K562 (cell line): ENCODE measurements around the gene LRRC4B.

Experiments
- CBX3 ChIP-seq, 2 experiments: IDR thresholded peaks; 1 replicate in 1 of 2; 2 replicates in 1 of 2; pipeline ENCODE4 v1.6.1; 2012; ENCODE audit warnings: inconsistent platforms in 2 of 2, low read length in 2 of 2, borderline replicate concordance in 1 of 2, control low read depth in 1 of 2
- CTCF ChIP-seq, 3 experiments: IDR thresholded peaks in 2 of 3; conservative IDR thresholded peaks in 1 of 3; 2 replicates each; pipeline ENCODE4 v1.5.1; 2011 to 2012; ENCODE audit warnings: low read length in 3 of 3, mild to moderate bottlenecking in 3 of 3, control low read depth in 2 of 3, improper control_type of control experiment in 1 of 3, inconsistent platforms in 1 of 3, low read depth in 1 of 3, mixed read lengths in 1 of 3, moderate library complexity in 1 of 3; ENCODE audit not compliant: insufficient read depth in 2 of 3
- E2F5 ChIP-seq: sonication (generic); formaldehyde crosslinking; IDR thresholded peaks from 2 replicates; pipeline ENCODE4 v1.8.0; 2022; ENCODE audit warnings: mild to moderate bottlenecking, missing genetic modification reagents
- FUS ChIP-seq: fragments of 200-400 bp; formaldehyde crosslinking; optimal IDR thresholded peaks from 2 replicates; pipeline ENCODE3; 2017; ENCODE audit warnings: low read depth, low read length
- HNRNPL ChIP-seq: fragments of 200-400 bp; formaldehyde crosslinking; IDR thresholded peaks from 2 replicates; pipeline ENCODE4 v1.6.1; 2017; ENCODE audit warnings: low read depth, mild to moderate bottlenecking, low read length
- MYC ChIP-seq, 2 experiments: fragments of 250-450 bp in 1 of 2; sonication (Bioruptor Pico) in 1 of 2; IDR thresholded peaks; 2 replicates each; pipeline versions ENCODE4 v1.5.1 to v1.6.1; 2012 to 2021; ENCODE audit warnings: low read depth in 2 of 2, borderline replicate concordance in 1 of 2, improper control_type of control experiment in 1 of 2, low read length in 1 of 2, mild to moderate bottlenecking in 1 of 2, moderate library complexity in 1 of 2
- POLR2A ChIP-seq: fragments of 450-650 bp; conservative IDR thresholded peaks from 2 replicates; pipeline ENCODE4 v1.6.1; 2016
- POLR2AphosphoS2 ChIP-seq: IDR thresholded peaks from 2 replicates; pipeline ENCODE4 v1.6.1; 2012; ENCODE audit warnings: low read length, improper control_type of control experiment
- RAD21 ChIP-seq, 2 experiments: fragments of 250-450 bp in 1 of 2; fragments of 450-650 bp in 1 of 2; sonication (Bioruptor Pico) in 1 of 2; formaldehyde crosslinking in 1 of 2; IDR thresholded peaks in 1 of 2; conservative IDR thresholded peaks in 1 of 2; 2 replicates each; pipeline versions ENCODE4 v1.4.0 to v1.8.0; 2020 to 2022; ENCODE audit warnings: mild to moderate bottlenecking in 2 of 2, moderate library complexity in 1 of 2
- RFX1 ChIP-seq: fragments of 450-650 bp; IDR thresholded peaks from 2 replicates; pipeline ENCODE4 v1.6.1; 2016; ENCODE audit warnings: mild to moderate bottlenecking, moderate library complexity
- ZBTB26 ChIP-seq: fragments of 450-650 bp; formaldehyde crosslinking; IDR thresholded peaks from 2 replicates; pipeline ENCODE4 v1.4.0; 2022; ENCODE audit warnings: missing genetic modification characterization

GRCh38 chr19:50500753-50501151 is 67.5 kb downstream of the LRRC4B start:
- TF ChIP-seq RFX1, result no peak
- TF ChIP-seq HNRNPL, result no peak
- no peak for TF ChIP-seq POLR2AphosphoS2
- no peak for TF ChIP-seq E2F5 (CRISPR knock-in tag)
- TF ChIP-seq RAD21 (CRISPR knock-in tag; conservative IDR thresholded peaks at IDR 0.05 in 1 of 2, IDR thresholded peaks at IDR 0.05 in 1 of 2), result no peak
- TF ChIP-seq POLR2A, result no peak
- no peak for TF ChIP-seq CBX3 (IDR thresholded peaks at IDR 0.05; ENCODE audit: borderline replicate concordance in 1 of 2, low read length in 2 of 2)
- TF ChIP-seq FUS, result no peak
- no peak for TF ChIP-seq CTCF (IDR thresholded peaks at IDR 0.05 in 2 of 3, conservative IDR thresholded peaks at IDR 0.05 in 1 of 3; ENCODE audit: insufficient read depth in 2 of 3, low read depth in 1 of 3, low read length in 3 of 3)
- no peak for TF ChIP-seq MYC (IDR thresholded peaks at IDR 0.05; ENCODE audit: low read depth, low read length)
- no peak for TF ChIP-seq MYC (CRISPR knock-in tag; IDR thresholded peaks at IDR 0.05; ENCODE audit: borderline replicate concordance, low read depth)
- no peak for TF ChIP-seq ZBTB26 (CRISPR knock-in tag)
